Breast epithelium (tissue), 4 donors: ENCODE measurements around the gene SLC35C1. TPM values are rescaled to one million over a fixed set of nuclear protein-coding genes. Genes with fewer than 3 reads are reported as not detected.
A peak's percentile ranks its signal among the peaks of the same experiment; 100 is the strongest.

Experiments
- DNase-seq, 2 donors: peaks; one replicate each; pipeline ENCODE4 v3.0.0-alpha.2; 2019; ENCODE audit warnings: low spot score in 2 of 2
- H3K27ac ChIP-seq, 2 donors: fragments of 200-600 bp; sonication (generic) in 1 of 2; one replicate each; pipeline ENCODE4 v1.5.1; 2016 to 2019; ENCODE audit warnings: mild to moderate bottlenecking in 1 of 2
- H3K27me3 ChIP-seq, 2 donors: fragments of 200-600 bp; sonication (generic) in 1 of 2; one replicate each; pipeline versions ENCODE4 v1.5.1 to v1.6.0; 2017 to 2019; ENCODE audit warnings: control low read depth in 1 of 2, mild to moderate bottlenecking in 1 of 2
- H3K36me3 ChIP-seq: fragments of 200-600 bp; one replicate; pipeline ENCODE4 v1.5.1; 2019
- H3K4me1 ChIP-seq, 2 donors: fragments of 200-600 bp; sonication (generic); one replicate each; pipeline ENCODE4 v1.5.1; 2016 to 2019; ENCODE audit warnings: control low read depth in 1 of 2
- H3K4me3 ChIP-seq, 3 donors: fragments of 200-600 bp; sonication (generic); 1 replicate in 2 of 3; 2 replicates in 1 of 3; pipeline ENCODE4 v1.5.1; 2016 to 2019; ENCODE audit warnings: mild to moderate bottlenecking in 3 of 3, moderate library complexity in 2 of 3
- H3K9me3 ChIP-seq, 2 donors: fragments of 200-600 bp; sonication (generic) in 1 of 2; one replicate each; pipeline ENCODE4 v1.5.1; 2016 to 2019; ENCODE audit warnings: control low read depth in 1 of 2
- CTCF ChIP-seq, 3 donors: fragments of 450-650 bp; IDR thresholded peaks; one replicate each; pipeline ENCODE4 v1.5.1; 2016 to 2017; ENCODE audit warnings: antibody characterized with exemption in 3 of 3, mild to moderate bottlenecking in 3 of 3, moderate library complexity in 3 of 3
- POLR2A ChIP-seq: fragments of 450-650 bp; IDR thresholded peaks from one replicate; pipeline ENCODE4 v1.6.1; 2016; ENCODE audit warnings: antibody characterized with exemption, mild to moderate bottlenecking, moderate library complexity
- POLR2AphosphoS5 ChIP-seq, 3 donors: sonication (generic); formaldehyde crosslinking; IDR thresholded peaks; one replicate each; pipeline ENCODE4 v1.6.1; 2017; ENCODE audit warnings: antibody characterized with exemption in 3 of 3
- intact Hi-C: fragments of 100-400 bp; cut with DNase I; formaldehyde crosslinking; loops from one replicate; pipeline ENCODE4 v1.15.1; 2023; ENCODE audit warnings: low total_unique reads
- total RNA-seq, 3 donors: library from RNA; depleted of rRNA; stranded (reverse); fragments of >200 nt; gene quantifications; one replicate each; pipeline ENCODE4 v1.1.0, GENCODE V29; 2016

Gene SLC35C1
- total RNA-seq, 3 donors from 2014 or later, result 18.1 to 49.1 (median 28.2) TPM

GRCh38 chr11:45843158-45843924, 38.4 kb downstream of the SLC35C1 start:
- Histone ChIP-seq H3K4me3 (peak overlapping the region in 2 of 3 donors; percentile 18 to 39), H3K27me3 (no peaks in the 10 kb centered on the region), H3K9me3 (no peaks in the 10 kb centered on the region), H3K4me1 (peaks cover 0 to under 1% of the 10 kb centered on the region in 2 donors), H3K27ac (peak overlapping the region; percentile 82 to 84), H3K36me3 (no peaks in the 10 kb centered on the region)
- intact Hi-C loops, result loop anchor here (10.0 kb wide), 1 partner anchor 161 kb away; no protein-coding TSS in a partner anchor
- peak; percentile 93 to 95 for DNase-seq
- TF ChIP-seq CTCF (IDR thresholded peaks at IDR 0.05), result peak; percentile 91 to 96 (median 94)
- no peak for TF ChIP-seq POLR2A
- TF ChIP-seq POLR2AphosphoS5 (IDR thresholded peaks at IDR 0.05), result peak; percentile 26 to 55 (median 48)

- Histone ChIP-seq H3K27me3 (no peaks in the 10 kb centered on the region), H3K4me3 (no peak overlapping the region), H3K4me1 (peaks cover 0 to 13% of the 10 kb centered on the region in 2 donors), H3K9me3 (no peaks in the 10 kb centered on the region), H3K27ac (no peak overlapping the region), H3K36me3 (no peaks in the 10 kb centered on the region)
- intact Hi-C loops, result loop anchor here (10.0 kb wide), 1 partner anchor 160 kb away; no protein-coding TSS in a partner anchor
- TF ChIP-seq POLR2AphosphoS5 (IDR thresholded peaks at IDR 0.05), result no peak
- no peak for TF ChIP-seq POLR2A
- no peak for TF ChIP-seq CTCF (IDR thresholded peaks at IDR 0.05)
- DNase-seq, result no peak
Observed at GRCh38 chr11:45844822-45845578, 40.1 kb downstream of the SLC35C1 start.

GRCh38 chr11:45846174-45846675, 41.3 kb downstream of the SLC35C1 start:
- Histone ChIP-seq H3K9me3 (no peaks in the 10 kb centered on the region), H3K27ac (peak overlapping the region; percentile 96 to 97), H3K27me3 (no peaks in the 10 kb centered on the region), H3K4me3 (peak overlapping the region in 2 of 3 donors; percentile 89 to 91), H3K4me1 (peaks cover 2 to 19% of the 10 kb centered on the region in 2 donors), H3K36me3 (no peaks in the 10 kb centered on the region)
- intact Hi-C loops, result loop anchor here (10.0 kb wide), 1 partner anchor 159 kb away; no protein-coding TSS in a partner anchor
- no peak for DNase-seq
- TF ChIP-seq POLR2A, result no peak
- TF ChIP-seq POLR2AphosphoS5 (IDR thresholded peaks at IDR 0.05), result no peak
- TF ChIP-seq CTCF (IDR thresholded peaks at IDR 0.05), result no peak

GRCh38 chr11:45846974-45847910, 42.3 kb downstream of the SLC35C1 start, which contains the start of gene CRY2:
Gene CRY2, plus strand, starts transcription at chr11:45847475. Its CDS starts 16 bp downstream, at chr11:45847491.
- intact Hi-C loops, result loop anchor here (10.0 kb wide), 1 partner anchor 158 kb away; no protein-coding TSS in a partner anchor
- TF ChIP-seq CTCF (IDR thresholded peaks at IDR 0.05), result peak in 1 of 3 donors; percentile 22
- peak; percentile 82 for TF ChIP-seq POLR2A
- TF ChIP-seq POLR2AphosphoS5 (IDR thresholded peaks at IDR 0.05), result peak; percentile 72 to 91 (median 91)
- no peaks in the 10 kb centered on the region for H3K36me3 ChIP-seq
- H3K9me3 ChIP-seq, result no peaks in the 10 kb centered on the region
- DNase-seq, result peak; percentile 99 to 100
- no peaks in the 10 kb centered on the region for H3K27me3 ChIP-seq
- H3K4me1 ChIP-seq, result peaks cover 2 to 22% of the 10 kb centered on the region in 2 donors
- H3K27ac ChIP-seq, result peak within 1 kb of the TSS; percentile 96 to 97
- H3K4me3 ChIP-seq, result peak within 1 kb of the TSS; percentile 79 to 91 (median 89)
